ENCODE results near the gene LNP1.

- no peak for TF ChIP-seq CTCF (CRISPR knock-in tag; IDR thresholded peaks at IDR 0.05)
- TF ChIP-seq ZNF619 (CRISPR knock-in tag; IDR thresholded peaks at IDR 0.05) = no peak
- no peak for TF ChIP-seq CREB1 (IDR thresholded peaks at IDR 0.05)
- TF ChIP-seq CREB1 (CRISPR knock-in tag; IDR thresholded peaks at IDR 0.05) = no peak
- TF ChIP-seq UBTF (CRISPR knock-in tag; IDR thresholded peaks at IDR 0.05) = no peak
- TF ChIP-seq POLR2AphosphoS5 (IDR thresholded peaks at IDR 0.05; ENCODE audit: low read depth, low read length) = no peak
- TF ChIP-seq JUND (CRISPR knock-in tag; IDR thresholded peaks at IDR 0.05) = no peak
- TF ChIP-seq NFE2L2 (IDR thresholded peaks at IDR 0.05; ENCODE audit: low read length) = no peak
- no peak for TF ChIP-seq REST (IDR thresholded peaks at IDR 0.05; ENCODE audit: borderline replicate concordance in 1 of 2, low read depth in 1 of 2, low read length in 2 of 2)
- no peak for TF ChIP-seq MLXIP (CRISPR knock-in tag; IDR thresholded peaks at IDR 0.05; ENCODE audit: borderline replicate concordance)
These were observed 78.7 kb downstream of the LNP1 start for GRCh38 chr3:100480081-100480480.
